GM18526 (cell line): Measurements from ENCODE around the gene CBLB.

Source experiments
- POLR2A ChIP-seq: IDR thresholded peaks from 3 replicates; pipeline ENCODE4 v1.6.1; 2011; ENCODE audit not compliant: insufficient read length; ENCODE audit errors: extremely low read depth

Gene CBLB

DNA sequence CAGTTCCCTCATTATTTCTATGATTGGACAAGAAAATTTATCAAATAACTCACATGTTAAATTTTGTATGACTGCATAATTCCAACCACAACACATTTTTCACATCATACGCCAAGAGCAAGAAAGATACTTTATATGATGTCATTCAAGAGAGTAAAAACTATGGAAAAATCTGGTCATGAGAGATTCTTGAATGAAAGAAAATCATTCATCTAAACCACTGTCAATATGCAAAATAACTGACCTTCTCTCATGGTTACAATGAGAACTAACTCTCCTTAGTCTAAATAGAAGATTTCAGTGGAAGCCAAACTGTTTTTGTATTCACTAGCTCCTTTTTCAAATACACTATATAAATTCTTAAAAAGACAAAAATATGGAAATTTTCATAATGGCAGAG lies 124.6 kb downstream of the CBLB start:
- TF ChIP-seq POLR2A = no peak

DNA sequence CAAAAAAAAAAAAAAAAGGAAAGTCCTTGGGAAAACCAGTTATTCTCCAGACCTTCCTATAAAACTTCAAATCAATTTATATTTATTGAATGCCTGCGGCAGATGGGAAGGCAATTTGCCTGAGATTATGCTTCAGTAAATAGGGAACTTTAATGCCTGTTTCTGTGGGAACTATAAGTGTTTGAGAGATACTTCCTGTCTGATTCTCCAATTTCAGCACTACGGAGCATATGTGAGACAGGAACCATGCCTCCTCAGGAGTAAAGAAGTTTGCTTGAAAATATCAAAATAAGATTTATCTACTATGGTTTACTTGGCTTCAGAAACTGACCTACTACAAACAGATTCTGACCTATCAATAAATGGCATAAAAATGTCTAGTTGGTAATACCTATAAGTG lies 135.5 kb downstream of the CBLB start:
- no peak for TF ChIP-seq POLR2A

DNA sequence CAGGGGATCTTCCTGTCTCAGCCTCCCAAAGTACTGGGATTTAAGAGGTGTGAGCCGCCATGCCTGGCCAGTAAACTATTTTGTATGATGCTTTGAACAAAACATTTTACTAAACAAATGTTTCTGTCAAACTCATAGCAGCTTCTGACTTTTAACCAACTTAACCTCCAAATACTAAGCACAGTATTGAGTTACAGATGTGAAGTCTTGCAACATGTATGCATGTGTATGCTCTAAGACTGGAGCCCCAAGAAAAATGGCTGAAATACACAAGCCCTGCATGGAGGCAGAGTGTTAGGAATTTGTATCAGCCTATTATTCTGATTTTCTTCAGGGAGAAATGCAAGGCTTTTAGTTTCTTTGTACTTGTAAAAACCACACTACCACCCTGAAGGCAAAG lies 137.1 kb downstream of the CBLB start:
- TF ChIP-seq POLR2A = no peak

DNA sequence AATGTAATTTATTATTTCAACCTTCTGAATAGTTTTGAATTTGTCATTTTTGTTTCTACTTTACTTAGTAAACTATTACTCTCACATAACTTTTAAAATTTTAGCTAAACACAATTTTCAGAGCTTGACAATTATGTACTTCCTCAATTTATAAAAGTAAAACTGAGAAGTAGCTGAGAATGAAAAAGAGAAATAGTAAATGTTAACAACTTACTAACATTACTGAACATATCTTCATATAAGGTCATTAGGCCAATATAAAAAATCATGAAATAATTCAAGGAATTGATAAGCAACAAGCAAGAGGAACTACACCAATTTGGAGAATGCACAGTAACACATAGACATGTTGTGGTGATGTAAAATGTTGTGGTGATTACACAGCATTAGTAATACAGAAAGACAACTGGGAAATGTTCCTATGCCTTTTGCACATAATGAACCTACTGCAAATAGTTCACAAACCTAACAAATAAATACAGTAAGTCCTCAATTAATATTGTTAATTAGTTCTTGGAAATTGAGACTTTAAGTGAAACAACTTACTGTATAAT lies 137.9 kb downstream of the CBLB start:
- no peak for TF ChIP-seq POLR2A

DNA sequence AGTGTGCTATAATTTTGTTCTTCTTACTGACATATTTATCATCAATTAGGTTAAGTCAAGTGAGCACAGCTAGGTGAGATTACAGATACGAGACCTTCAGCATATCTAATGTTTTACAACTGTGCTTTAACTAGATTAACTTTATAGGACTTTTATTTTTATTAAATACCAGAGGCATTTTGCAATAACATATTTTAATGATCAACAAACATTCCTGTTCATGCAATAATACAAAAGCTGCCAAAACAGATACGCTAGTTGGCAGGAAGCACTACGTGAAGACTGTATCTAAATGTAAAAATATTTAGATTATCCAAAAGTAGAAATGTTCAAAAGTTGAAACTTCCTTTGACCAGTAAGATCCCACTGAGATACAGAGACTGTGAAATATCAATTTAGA lies 139.1 kb downstream of the CBLB start:
- no peak for TF ChIP-seq POLR2A

DNA sequence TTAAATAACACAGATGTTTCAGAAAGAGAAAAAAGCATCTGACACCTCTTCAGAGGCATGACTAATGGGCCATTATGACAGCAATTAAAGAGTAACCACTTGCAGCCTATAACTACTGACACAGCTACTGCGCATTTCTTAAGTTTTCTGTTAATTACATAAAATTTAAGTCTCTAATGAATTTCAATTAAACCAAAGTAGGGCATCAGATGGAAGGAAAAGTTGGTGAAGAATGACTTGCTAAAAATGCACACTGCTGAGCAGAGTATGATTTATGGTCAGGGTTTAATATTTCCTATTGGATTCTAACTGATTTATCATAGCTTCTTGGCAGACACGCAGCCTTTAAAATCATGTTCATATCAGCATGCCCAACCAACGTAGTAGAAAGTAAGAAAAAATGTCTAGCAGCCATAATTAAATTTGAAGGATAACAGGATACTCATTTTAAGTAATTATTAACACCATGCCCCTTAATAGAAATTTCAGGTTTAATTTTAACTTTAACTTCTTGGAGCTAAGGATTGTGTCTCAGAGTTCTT lies 140.0 kb downstream of the CBLB start:
- TF ChIP-seq POLR2A = no peak

DNA sequence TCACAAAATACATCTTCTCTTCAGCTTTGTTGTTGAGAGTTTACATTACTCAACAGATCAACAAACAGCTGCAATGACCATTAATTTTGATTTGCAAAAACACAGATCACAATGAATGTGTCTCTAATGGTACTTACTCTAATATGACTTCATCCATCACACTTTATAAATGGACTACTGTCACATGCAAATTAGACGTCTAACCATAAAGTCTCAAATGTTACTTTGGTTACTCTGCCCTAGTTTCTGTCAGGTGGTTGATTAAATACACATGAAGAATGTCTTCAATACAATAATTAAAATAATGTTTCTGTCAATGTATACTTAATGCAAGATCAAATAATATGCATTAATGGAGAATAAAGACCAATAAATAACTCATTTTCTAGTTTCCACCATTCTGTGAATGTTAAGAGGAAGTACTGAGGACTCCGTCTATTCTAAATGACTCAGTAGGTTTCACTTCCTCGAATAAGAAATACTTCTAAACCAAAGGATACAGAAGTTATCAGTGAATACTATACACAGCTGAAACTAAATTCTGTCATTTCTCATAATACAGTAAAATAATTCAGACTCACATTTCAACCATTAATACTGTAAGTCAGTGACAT lies 145.8 kb downstream of the CBLB start:
- TF ChIP-seq POLR2A = no peak

DNA sequence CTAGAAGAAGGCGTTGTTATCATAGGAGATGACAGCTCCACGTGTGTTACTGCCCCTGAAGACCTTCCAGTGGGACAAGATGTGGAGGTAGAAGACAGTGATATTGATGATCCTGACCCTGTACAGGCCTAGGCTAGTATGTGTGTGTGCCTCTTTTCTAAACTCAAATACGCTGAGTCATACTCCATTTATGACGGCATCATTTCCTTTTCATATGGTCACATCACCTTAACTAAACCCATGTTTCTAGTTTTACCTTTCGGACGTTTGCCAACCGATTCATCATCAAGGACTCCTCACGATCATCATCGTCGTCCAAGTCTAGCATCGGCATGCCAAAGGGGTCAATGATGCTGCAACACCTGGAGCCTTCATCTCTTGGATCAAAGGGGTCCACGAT lies 149.0 kb downstream of the CBLB start:
- no peak for TF ChIP-seq POLR2A

DNA sequence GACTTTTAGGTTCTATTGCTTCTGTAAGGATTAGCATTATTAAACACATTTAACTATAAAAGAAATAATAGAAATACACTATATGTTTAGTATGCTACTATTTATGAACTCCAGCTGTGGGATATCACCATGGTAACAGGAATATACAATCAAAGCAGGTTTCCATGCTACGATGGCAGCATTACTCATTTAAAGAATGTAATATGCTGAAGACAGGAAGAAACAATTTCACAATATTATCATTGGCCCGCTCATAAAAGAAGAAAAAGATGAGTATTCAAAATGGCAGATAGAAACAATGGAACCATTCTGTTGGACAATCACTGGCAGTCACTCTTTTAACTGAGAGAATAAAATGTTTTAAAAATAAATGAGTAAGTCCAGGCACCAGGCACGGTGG lies 153.4 kb downstream of the CBLB start:
- no peak for TF ChIP-seq POLR2A

DNA sequence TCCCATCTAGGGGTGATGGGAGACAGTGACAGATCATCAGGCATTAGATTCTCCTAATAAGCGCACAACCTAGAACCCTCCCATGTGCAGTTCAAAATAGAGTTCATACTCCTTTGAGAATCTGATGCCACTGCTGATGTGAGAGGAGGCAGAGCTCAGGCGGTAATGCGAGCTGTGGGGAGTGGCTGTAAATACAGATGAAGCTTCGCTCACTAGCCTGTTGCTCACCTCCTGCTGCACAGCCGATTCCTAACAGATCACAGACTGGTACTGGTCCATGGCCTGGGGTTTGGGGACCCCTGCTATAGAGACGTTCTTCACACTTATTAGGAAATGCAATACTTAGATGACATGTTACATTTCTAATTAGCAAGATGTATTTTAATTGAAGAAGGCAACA lies 154.4 kb downstream of the CBLB start:
- no peak for TF ChIP-seq POLR2A

DNA sequence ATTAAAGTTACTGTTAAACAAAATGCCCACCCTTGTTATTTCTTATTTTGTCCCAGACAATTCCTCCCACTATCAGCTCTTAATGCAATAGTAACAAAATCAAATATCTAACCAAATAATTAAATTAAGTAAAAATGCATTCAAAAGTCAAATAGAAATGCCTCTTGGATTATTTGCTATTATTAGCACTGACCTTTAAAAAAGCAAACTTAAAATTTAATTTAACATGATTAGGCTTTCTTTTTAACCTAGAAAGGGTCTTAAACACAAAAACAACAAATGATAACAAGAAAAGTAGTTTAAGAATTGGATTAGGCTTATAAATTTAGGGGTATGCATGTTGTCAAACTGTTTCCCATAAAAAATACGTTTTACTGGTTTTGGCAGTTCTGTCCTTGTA lies 159.8 kb downstream of the CBLB start:
- no peak for TF ChIP-seq POLR2A

DNA sequence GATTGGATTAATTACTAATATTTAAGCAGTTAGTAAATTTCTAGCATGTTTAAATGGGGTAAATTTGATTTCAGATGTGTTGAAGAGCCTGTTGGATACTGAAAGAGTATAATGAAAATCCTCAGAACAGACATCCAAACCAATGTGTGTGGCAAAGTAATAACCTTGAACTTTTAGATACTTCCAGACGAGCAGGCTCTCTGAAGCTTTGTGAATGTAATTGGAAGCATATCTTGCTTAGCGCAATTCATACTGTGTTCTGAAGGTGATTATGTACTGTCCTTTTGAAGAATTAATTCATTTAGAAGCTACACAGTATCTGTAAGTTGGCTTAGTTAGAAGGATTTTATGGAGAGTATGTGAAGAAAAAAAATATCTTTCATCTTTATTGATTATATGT lies 161.8 kb downstream of the CBLB start:
- no peak for TF ChIP-seq POLR2A

DNA sequence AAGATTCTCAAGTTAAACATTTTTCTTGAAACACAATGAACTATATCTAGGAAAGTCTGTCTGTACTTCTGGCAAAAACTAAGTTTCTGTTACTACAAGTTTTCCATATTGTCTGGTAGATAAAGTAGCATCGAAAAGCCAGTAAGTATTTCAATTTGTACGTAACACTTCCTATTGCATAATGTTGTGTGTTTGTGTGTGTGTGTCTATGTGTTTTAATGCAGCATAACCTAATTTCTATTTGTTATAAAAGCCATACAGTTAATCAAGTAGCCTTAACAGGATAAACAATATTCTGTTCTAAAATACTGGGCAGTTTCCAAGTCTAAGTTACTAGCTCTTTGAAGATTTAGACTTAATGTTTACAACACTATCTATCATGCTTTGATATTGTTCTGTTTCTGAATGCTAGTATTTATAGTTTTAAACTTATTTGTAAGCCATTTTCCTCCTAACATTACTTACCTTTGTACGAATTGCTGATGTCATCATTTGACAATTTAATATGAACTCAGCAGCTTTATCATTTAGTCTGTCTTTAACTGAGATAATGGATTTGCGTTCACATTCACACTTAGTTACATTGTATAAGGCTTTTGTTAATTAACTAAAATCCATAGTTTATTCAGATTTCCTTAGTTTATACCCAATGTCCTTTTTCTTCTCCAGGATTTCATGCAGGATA lies 163.9 kb downstream of the CBLB start:
- no peak for TF ChIP-seq POLR2A

DNA sequence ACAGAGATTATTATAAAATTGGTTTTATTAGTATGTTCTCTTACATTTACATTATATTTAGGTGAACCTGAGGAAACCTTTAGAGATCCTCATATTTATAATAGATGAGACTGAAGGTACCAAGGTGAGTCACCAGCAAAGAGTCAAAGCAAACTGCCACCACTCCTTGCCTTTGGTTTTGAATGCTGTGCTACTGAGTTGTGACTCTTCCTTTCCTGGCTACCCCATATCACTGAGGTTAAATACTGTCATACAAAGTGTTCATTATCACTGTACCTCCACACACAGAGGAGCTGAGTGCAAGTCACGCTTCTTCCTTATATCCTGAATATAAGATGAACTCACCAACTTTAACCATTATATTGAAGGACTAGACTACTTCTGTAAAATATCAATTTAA lies 168.2 kb downstream of the CBLB start:
- TF ChIP-seq POLR2A = no peak

DNA sequence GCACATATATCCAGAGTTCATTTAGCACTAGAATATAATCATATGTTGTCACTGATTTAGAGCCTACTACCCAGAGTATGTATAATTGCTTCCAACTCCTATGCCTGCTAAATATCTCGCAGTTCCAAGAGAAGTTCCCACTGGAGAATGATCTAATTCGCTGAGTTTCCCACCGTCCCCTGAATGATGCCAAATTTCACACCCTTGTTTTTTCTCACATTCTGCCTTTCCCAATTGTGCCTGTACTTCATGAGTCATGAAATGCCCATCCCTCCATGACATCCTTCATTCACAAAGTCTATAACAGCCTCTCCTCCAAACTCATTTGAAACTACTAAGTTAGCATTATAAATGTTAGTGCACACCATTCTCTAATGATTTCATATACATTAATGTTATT lies 177.2 kb downstream of the CBLB start:
- TF ChIP-seq POLR2A = no peak

DNA sequence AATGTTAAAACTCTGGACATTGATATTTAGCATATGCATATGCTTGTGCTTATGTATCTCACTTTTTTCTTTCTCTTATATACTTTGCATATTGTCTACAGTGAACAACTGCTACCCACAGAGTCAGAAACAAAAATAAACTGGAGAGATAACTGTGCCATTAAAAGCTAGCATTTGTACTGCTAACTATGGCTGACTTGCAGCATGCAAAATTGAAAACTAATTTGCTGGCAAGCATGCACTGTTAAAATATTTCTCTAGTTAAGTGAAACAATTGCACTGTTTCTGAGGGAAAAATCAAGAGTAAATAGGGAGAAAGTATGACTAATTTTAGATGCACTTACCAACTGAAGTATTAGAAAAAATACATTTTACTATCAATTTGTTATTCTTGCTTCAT lies 177.8 kb downstream of the CBLB start:
- no peak for TF ChIP-seq POLR2A

DNA sequence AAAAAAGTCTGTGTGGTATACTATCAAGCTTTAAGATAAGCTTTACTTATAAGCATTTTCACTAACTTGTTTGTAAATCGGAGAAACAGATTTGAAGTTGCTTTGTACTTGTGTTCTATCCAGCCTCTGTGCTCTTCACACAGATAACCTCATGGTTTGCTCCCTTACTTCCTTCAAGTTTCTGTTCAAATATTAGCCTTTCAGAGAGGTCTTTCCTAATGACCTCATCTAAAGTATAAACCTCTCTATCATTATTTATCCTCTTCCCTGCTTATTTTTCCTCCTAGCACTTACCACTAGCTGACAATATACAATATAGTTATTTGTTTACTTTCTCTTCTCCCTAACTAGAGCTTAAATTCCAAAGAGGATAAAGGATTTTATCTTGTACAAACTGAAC lies 180.0 kb downstream of the CBLB start:
- no peak for TF ChIP-seq POLR2A
